Measurements from ENCODE around the gene TUBA3D. TPM values are rescaled to one million over a fixed set of nuclear protein-coding genes. Genes with fewer than 3 reads are reported as not detected.
"Not testable (repeated sequence)": the region's sequence is repeated elsewhere in the genome, so short reads cannot be mapped to it uniquely, and the experiment has no call there.

The TUBA3D gene
- total RNA-seq, 4 donors from 2014 or later: 0.89 to 2.0 TPM; not detected in 2

DNA sequence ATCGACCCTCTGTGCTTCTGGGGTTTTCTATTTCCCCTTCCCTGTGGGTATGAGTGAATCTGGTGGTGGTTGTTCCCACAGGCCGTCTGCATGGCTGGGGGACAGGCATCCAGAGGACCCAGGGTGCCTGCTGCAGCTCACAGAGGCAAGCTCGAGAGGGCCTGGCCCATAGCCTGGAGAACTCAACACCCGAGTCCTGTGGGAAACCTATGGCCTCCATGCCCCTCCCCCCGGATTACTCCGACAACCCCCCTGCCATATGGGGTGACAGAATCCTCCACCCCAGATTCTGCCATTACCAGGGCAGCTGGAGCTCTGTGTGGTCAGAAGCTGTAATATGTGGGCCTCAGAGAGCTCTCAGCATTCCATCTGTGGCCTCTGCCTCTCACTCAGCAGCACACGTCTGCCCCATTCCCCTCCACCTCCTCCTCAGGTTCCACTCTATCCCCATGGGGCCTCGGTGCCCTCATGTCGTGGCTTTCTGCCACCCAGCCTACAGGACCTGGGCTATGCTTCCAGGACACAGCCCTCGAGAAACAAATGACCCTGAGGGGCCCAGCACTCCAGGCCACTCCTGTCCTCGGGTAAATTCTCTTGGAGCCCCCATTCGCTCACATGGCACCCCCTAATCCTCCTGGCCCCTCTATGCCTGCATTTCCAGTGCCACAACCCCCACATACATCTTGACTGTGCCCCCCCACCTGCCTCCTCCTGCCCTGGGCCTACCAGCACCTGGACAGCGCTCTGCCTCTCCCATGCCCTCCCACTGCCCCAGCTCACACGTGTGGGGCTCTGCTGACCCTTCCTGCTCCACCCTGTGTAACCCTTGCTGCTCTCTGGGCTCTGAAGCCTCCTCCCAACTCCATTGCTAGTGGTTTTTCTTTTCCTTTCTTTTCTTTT is 12.6 kb downstream of the TUBA3D start:
- intact Hi-C loops (cut with DNase I; ENCODE audit: low total_unique reads): no loop called here
- no peak for TF ChIP-seq POLR2A (IDR thresholded peaks at IDR 0.05)
- TF ChIP-seq, protein P1, sequence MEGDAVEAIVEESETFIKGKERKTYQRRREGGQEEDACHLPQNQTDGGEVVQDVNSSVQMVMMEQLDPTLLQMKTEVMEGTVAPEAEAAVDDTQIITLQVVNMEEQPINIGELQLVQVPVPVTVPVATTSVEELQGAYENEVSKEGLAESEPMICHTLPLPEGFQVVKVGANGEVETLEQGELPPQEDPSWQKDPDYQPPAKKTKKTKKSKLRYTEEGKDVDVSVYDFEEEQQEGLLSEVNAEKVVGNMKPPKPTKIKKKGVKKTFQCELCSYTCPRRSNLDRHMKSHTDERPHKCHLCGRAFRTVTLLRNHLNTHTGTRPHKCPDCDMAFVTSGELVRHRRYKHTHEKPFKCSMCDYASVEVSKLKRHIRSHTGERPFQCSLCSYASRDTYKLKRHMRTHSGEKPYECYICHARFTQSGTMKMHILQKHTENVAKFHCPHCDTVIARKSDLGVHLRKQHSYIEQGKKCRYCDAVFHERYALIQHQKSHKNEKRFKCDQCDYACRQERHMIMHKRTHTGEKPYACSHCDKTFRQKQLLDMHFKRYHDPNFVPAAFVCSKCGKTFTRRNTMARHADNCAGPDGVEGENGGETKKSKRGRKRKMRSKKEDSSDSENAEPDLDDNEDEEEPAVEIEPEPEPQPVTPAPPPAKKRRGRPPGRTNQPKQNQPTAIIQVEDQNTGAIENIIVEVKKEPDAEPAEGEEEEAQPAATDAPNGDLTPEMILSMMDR (IDR thresholded peaks at IDR 0.05): no peak
- H3K4me3 ChIP-seq (ENCODE audit: low read depth, poor library complexity, severe bottlenecking): no peak overlapping the region
- DNase-seq (ENCODE audit: low spot score in 2 of 2): no peak
- 79 to 87% methylated on average over 14 of the region's 14 CpGs for whole genome bisulfite sequencing, 2 donors

DNA sequence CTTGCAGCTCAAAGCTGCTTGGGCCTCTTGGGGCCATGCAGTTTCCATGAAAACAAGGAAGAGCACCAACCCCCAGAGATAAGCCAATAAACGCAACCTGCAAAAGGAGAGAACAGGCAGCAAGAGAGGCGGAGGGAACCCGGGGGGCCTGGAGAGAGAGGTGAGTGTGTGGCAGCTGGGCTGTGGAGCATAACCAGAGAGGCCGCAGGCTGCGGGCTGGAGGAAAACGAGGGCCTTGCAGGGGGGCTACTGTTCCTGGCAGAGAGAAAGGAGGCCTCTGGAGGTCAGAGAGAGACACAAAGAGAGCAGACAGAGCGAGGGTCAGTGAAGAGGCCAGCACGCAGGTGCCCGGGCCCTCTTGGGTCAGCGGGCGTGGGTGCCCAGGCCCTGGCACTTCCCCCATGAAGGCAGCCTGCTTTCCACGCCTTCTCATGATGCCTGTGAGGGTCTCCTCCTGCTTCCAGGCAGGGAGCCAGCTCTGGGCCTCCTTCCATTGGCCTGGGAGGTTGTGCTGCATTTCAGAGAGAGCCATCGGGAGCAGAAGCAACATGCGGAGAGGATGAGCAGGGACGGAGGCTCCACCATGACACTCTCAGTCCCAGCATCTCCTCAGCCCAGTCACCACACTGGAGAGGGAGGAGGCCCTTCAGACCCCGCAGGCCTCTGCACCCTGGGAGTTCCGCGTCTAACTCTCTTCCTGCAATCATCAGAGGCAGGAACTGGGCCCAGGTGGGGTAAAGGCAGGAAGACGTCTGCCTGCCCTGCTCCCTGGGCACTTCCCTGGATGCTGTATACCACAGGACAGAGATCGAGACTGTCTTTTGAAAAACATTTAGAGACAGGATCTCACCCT is 14.9 kb downstream of the TUBA3D start:
- DNase-seq (ENCODE audit: low spot score in 2 of 2); intact Hi-C loops (cut with DNase I; ENCODE audit: low total_unique reads): not testable (repeated sequence)
- peak overlapping the region; percentile 10 for H3K4me3 ChIP-seq (ENCODE audit: low read depth, poor library complexity, severe bottlenecking)
- 71% methylated on average over 18 to 20 of the region's 20 CpGs for whole genome bisulfite sequencing, 2 donors

DNA sequence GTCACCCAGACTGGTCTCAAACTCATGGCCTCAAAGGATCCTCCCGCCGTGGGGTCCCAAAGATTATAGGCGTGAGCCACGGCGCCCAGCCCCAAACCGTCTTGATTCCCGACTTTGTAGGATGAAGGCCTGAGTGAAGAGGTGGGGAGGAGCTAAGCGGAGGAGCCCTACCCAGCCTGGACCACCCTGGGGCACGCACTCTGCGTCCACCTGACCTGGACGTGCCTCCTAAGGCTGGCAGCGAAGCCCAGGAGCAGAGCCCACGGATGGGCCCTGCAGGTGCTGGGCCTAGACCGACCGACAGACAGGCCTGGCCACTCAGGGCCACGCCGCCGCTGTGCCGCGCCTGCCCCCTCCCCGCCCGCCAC is 15.5 kb downstream of the TUBA3D start:
- WGBS, 2 donors: 16 to 19% methylated on average over 8 to 11 of the region's 22 CpGs

DNA sequence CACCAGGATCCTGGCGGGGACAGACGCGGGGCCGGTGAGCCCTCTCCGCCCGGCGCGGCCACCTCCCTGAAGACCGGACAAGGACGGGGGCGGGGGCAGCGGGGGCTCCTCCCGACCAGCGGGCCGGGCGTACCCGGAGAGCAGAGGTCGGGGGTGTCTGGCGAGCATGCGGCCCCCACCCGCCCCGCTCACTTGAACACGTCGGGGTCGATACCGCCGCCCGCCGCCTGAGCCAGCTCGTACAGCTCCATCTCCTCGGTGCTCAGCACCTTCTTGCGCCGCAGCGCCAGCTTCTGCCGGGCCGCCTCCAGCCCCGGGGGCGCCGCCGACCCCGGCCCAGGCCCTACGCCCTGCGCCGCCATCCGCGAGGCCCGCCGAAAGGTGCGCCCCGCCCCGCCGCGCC is 16.1 kb downstream of the TUBA3D start, which contains the start of gene MZT2A:
Gene MZT2A (minus strand): TSS at position 383 of the 403 bp plus-strand sequence. CDS start 21 bp downstream, at position 362.
- H3K4me3 ChIP-seq (ENCODE audit: low read depth, poor library complexity, severe bottlenecking): peak within 1 kb of the TSS; percentile 78
- intact Hi-C loops (cut with DNase I; ENCODE audit: low total_unique reads); DNase-seq (ENCODE audit: low spot score in 2 of 2): not testable (repeated sequence)
- WGBS, 2 donors: 0 to 4% methylated on average over 22 to 27 of the region's 53 CpGs

More for the DNA sequence above, 15.5 kb downstream of the TUBA3D start:
- peak overlapping the region; percentile 10 for H3K4me3 ChIP-seq (ENCODE audit: low read depth, poor library complexity, severe bottlenecking)
- DNase-seq (ENCODE audit: low spot score in 2 of 2); intact Hi-C loops (cut with DNase I; ENCODE audit: low total_unique reads): not testable (repeated sequence)

DNA sequence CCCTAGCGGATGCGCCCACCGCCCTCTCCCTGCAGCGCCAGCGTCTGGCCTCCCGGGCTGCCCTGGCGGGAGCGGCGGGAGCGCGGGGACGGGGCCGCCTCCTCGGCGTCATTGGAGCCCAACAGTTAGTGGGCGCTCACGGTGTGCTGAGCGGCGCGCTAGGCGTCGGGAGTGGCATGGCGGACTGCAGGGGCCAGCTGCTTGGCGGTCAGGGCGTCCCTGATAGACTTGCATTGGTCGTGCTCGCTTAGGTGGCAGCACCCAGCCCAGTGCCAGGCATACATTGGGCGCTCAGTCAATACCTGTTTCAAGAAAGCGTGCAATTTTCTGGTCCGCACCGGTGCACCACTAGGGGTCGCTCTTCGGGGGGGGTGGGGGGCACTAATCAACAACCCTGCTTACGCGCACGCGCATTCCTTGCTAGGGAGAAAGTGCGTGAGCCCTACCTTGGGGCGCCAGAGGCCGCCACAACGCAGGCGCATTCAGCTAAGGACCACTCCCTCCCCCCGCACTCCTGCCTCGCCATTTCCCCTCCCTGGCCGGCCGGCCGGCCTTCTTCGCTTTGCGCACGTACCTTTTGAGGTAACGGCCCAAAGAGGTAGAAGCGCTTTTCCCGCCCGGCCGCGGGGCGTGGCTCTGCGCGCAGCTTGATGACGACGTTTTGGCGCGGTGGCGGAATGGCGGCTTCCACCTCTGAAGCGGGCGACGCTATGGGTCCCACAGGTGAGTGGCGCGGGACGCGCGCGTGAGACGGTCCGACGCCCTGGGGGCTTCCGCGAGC is 16.7 kb downstream of the TUBA3D start:
- DNase-seq (ENCODE audit: low spot score in 2 of 2): peak; percentile 86 to 96
- WGBS, 2 donors: 0% methylated on average over 52 to 57 of the region's 79 CpGs
- intact Hi-C loops (cut with DNase I; ENCODE audit: low total_unique reads): no loop called here
- TF ChIP-seq POLR2A (IDR thresholded peaks at IDR 0.05): no peak
- TF ChIP-seq, protein P1 (IDR thresholded peaks at IDR 0.05): no peak
- H3K4me3 ChIP-seq (ENCODE audit: low read depth, poor library complexity, severe bottlenecking): peak overlapping the region; percentile 78

DNA sequence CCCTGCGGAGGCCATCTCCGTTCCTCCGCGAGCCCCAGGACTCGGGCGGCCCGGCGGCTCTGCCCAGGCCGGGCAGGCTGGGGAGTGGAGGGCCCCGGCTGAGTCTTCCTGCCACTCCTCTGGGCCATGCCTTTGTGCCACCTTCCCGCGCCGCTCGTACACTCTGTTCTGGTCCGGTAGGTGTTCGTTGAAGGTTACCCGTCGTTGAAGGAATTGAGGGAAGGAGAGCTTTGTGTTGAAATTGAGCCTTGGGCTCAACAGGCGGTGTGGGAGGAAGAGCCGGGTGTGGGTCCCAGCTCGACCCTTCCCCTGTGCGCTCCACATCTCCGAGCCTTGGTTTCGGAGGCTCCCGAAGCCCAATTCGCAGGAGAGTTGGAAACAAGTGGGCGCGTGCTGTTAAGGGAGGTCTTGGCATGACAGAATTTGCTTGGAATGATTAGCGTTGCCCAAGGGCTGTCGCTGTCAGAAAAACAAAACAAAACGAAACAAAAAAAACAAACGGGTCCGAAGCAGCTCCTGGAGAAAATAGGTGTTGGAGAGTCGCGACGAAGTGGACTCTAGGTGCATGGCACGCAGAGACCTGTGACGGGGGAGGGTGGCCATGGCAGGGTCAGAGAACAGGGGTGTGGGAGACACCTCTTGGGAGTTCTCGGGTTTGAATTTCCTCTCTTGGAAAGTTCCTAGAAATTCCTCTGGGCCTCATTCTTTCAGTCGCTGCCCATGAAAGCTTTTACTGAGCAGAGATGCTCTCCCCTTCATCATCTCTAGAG is 17.5 kb downstream of the TUBA3D start:
- WGBS, 2 donors: 1% methylated on average over 26 to 40 of the region's 40 CpGs

DNA sequence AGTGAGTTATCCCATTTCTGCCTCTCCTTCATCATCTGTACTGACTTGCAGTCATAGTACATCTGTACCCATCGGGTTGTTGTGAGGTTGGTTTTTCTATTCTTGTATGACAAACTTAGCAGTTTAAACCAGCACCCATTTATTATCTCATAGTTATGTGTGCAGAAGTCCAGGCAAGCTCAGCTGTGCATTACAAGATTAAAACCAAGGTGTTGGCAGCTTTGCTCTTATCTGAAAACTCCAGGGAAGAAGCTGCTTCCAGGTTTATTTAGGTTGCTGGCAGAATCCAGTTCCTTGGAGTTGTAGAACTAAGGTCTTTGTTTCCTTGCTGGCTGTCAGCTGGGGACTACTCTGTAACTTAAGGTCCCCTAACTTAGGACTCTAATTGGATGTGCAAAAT is 19.6 kb downstream of the TUBA3D start:
- H3K4me3 ChIP-seq (ENCODE audit: low read depth, poor library complexity, severe bottlenecking); DNase-seq (ENCODE audit: low spot score in 2 of 2); intact Hi-C loops (cut with DNase I; ENCODE audit: low total_unique reads): not testable (repeated sequence)
- WGBS, 2 donors: 75 to 97% methylated on average over 1 of the region's 1 CpG

More for the DNA sequence above, 17.5 kb downstream of the TUBA3D start:
- TF ChIP-seq, protein P1 (IDR thresholded peaks at IDR 0.05): no peak
- no peak for TF ChIP-seq POLR2A (IDR thresholded peaks at IDR 0.05)
- DNase-seq (ENCODE audit: low spot score in 2 of 2): no peak
- peak overlapping the region; percentile 78 for H3K4me3 ChIP-seq (ENCODE audit: low read depth, poor library complexity, severe bottlenecking)
- intact Hi-C loops (cut with DNase I; ENCODE audit: low total_unique reads): no loop called here

DNA sequence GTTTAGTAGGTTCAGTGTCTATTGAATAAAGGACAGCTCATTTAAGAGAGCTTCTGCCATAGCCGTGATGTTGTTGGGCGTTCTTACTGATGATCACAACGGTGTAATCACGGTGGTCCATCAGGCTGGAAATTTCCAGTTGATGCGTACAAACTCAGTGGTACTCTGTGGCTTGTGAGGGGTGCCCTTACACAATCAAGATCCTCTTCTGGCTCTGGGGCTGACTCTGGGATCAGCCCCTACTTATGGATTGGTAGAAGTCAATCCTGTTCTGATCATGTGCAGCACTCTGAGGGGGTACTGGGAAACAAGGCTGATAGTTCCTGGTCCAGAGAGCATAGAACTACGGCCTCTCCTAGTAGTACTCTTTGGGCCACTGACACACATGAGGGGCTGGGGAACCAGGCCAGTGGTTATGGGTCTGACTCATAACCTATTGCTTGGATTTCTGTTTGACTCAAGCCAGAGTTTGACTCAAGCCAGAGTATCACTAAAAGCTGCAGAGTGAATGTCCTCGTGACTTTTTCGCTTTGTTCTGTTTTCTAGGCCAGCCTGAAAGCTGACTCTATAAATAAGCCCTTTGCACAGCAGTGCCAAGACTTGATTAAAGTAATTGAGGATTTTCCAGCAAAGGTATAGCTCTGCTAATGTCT is 22.5 kb downstream of the TUBA3D start:
- H3K4me3 ChIP-seq (ENCODE audit: low read depth, poor library complexity, severe bottlenecking); intact Hi-C loops (cut with DNase I; ENCODE audit: low total_unique reads); DNase-seq (ENCODE audit: low spot score in 2 of 2): not testable (repeated sequence)
- 78 to 82% methylated on average over 8 of the region's 8 CpGs for WGBS, 2 donors

DNA sequence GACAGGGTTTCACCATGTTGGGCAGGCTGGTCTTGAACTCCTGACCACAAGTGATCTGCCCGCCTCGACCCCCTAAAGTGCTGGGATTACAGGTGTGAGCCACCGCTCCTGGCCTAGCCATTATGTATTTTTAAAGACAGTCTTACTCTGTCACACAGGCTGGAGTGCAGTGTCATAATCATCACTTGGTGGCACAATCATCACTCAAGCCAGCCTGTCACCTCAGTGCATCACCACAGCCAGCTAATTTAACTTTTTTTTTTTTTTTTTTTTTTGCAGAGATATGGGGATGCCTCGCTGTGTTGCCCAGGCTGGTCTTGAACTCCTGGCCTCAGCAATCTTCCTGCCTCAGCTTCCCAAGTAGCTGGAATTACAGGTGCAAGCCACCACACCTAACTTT is 27.7 kb downstream of the TUBA3D start:
- WGBS, 2 donors: 97 to 99% methylated on average over 4 of the region's 4 CpGs
- DNase-seq (ENCODE audit: low spot score in 2 of 2); H3K4me3 ChIP-seq (ENCODE audit: low read depth, poor library complexity, severe bottlenecking); intact Hi-C loops (cut with DNase I; ENCODE audit: low total_unique reads): not testable (repeated sequence)
